ENCODE results near the gene ZNF423.

DNA sequence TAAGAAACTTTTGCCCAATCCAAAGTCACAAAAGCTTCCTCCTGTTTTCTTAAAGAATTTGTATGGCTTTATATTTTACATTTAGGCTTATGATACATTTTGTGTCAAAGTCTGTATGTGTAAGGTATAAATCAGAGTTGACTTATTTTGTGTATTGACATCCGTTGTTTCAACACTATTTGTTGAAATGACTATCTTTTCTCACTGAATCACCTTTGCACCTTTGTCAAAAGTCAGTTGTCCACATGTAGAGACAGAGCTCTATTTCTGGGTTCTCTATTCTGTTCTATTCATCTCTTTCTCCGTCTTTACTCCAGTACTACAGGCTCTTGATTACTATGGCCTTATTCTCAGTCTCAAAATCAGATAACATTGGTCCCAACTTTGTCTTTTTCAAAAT lies 409.1 kb downstream of the ZNF423 start:
- TF ChIP-seq SIN3A (IDR thresholded peaks at IDR 0.05; ENCODE audit: borderline replicate concordance, insufficient read depth, low read length) (no peak), POLR2AphosphoS5 (IDR thresholded peaks at IDR 0.05; ENCODE audit: low read depth, low read length) (no peak), TAF1 (IDR thresholded peaks at IDR 0.05; ENCODE audit: borderline replicate concordance, insufficient read depth, low read length) (no peak), FOXP2 (optimal IDR thresholded peaks at IDR 0.05; ENCODE audit: borderline replicate concordance, extremely low read depth, extremely low read length, insufficient read depth) (no peak)
- TF ChIP-seq, protein P1, sequence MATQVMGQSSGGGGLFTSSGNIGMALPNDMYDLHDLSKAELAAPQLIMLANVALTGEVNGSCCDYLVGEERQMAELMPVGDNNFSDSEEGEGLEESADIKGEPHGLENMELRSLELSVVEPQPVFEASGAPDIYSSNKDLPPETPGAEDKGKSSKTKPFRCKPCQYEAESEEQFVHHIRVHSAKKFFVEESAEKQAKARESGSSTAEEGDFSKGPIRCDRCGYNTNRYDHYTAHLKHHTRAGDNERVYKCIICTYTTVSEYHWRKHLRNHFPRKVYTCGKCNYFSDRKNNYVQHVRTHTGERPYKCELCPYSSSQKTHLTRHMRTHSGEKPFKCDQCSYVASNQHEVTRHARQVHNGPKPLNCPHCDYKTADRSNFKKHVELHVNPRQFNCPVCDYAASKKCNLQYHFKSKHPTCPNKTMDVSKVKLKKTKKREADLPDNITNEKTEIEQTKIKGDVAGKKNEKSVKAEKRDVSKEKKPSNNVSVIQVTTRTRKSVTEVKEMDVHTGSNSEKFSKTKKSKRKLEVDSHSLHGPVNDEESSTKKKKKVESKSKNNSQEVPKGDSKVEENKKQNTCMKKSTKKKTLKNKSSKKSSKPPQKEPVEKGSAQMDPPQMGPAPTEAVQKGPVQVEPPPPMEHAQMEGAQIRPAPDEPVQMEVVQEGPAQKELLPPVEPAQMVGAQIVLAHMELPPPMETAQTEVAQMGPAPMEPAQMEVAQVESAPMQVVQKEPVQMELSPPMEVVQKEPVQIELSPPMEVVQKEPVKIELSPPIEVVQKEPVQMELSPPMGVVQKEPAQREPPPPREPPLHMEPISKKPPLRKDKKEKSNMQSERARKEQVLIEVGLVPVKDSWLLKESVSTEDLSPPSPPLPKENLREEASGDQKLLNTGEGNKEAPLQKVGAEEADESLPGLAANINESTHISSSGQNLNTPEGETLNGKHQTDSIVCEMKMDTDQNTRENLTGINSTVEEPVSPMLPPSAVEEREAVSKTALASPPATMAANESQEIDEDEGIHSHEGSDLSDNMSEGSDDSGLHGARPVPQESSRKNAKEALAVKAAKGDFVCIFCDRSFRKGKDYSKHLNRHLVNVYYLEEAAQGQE (IDR thresholded peaks at IDR 0.05; ENCODE audit: insufficient read depth in 1 of 2, low read depth in 2 of 2, low read length in 2 of 2): no peak

Measured in PFSK-1 (cell line).